ENCODE data around the gene ALPI. TPM values are rescaled to one million over a fixed set of nuclear protein-coding genes. Genes with fewer than 3 reads are reported as not detected.
A peak's percentile ranks its signal among the peaks of the same experiment; 100 is the strongest.

ALPI gene
- total and polyA plus RNA-seq, 12 donors, result not detected

DNA sequence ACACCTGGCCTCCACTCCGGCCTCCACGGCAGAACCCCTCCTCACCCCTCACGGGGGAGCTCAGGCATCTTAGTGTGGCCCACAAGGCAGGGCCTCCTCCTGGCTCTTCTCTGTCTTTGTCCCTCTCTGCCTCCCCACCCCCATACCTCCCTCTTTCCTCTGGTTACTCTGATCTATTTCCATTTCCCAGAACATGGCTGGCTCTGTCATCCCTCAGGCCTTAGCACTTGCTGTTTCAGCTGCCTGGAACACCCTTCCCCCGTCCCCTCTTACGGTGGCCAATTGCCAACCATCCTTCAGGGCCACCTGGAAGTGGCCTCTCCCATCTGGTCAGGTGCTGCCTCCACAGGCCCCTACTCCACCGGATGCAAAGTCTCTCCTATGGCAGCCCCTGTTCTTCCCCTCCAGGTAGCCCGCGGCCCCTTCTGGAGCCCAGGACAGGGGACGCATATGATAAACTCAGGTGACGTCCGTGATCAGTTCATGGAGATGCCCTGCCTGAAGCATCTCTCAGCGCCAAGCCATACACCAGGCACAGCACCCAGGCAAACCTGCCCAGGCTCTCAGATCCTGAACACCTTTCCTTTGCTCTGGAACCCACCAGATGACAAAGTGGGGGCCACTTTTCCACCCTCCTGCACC is 35.3 kb downstream of the ALPI start:
- 87 to 94% (median 91%) methylated on average over 10 to 12 of the region's 12 CpGs for WGBS, 4 donors
- no peak for TF ChIP-seq POLR2A (IDR thresholded peaks at IDR 0.05)
- no peak overlapping the region for H3K27ac ChIP-seq
- no peak overlapping the region for H3K4me3 ChIP-seq
- H3K4me1 ChIP-seq (replicated peaks in 1 of 2), result peaks cover 0 to 7% of the 10 kb centered on the region in 2 donors
- H3K27me3 ChIP-seq, result peaks cover 20% of the 10 kb centered on the region
- intact Hi-C loops (cut with DNase I), result no loop called here
- no peaks in the 10 kb centered on the region for H3K36me3 ChIP-seq (replicated peaks in 1 of 2)
- no peaks in the 10 kb centered on the region for H3K9me3 ChIP-seq (replicated peaks in 1 of 3)
- peak in 1 of 7 donors; percentile 4 for DNase-seq

DNA sequence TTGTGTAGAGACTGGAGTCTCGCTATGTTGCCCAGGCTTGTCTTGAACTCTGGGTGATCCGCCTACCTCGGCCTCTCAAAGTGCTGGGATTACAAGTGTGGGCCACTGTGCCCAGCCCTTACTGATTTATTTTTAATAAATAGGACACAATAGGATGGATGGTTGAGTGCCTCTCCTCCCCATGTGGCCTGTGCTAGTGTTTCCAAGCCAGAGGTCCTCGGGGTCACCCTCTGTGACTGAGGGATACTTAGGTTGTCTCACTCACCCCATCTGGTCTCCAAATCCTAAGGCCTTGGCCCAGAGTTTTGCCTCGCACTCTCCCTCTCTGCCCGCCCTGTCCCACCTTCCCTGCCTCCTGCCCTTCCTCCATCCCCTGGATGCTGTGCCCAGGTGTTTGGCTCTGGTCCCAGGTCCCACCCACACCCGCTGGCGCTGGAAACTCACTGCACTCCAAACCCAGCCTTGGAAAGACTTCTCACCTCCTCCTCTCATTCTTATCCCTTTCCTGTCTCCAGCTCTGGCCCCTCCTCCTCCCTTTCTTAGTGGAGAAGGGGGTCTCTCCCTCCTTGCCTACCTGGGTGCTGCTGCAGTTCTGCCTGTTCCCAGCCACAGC is 36.4 kb downstream of the ALPI start:
- WGBS, 4 donors, result 75 to 82% (median 80%) methylated on average over 8 of the region's 8 CpGs
- Histone ChIP-seq H3K27ac (no peak overlapping the region), H3K36me3 (replicated peaks in 1 of 2) (no peaks in the 10 kb centered on the region), H3K9me3 (replicated peaks in 1 of 3) (no peaks in the 10 kb centered on the region), H3K4me3 (no peak overlapping the region), H3K27me3 (peaks cover 10% of the 10 kb centered on the region), H3K4me1 (replicated peaks in 1 of 2) (peaks cover 0 to under 1% of the 10 kb centered on the region in 2 donors)
- intact Hi-C loops (cut with DNase I), result no loop called here
- TF ChIP-seq, protein P1, sequence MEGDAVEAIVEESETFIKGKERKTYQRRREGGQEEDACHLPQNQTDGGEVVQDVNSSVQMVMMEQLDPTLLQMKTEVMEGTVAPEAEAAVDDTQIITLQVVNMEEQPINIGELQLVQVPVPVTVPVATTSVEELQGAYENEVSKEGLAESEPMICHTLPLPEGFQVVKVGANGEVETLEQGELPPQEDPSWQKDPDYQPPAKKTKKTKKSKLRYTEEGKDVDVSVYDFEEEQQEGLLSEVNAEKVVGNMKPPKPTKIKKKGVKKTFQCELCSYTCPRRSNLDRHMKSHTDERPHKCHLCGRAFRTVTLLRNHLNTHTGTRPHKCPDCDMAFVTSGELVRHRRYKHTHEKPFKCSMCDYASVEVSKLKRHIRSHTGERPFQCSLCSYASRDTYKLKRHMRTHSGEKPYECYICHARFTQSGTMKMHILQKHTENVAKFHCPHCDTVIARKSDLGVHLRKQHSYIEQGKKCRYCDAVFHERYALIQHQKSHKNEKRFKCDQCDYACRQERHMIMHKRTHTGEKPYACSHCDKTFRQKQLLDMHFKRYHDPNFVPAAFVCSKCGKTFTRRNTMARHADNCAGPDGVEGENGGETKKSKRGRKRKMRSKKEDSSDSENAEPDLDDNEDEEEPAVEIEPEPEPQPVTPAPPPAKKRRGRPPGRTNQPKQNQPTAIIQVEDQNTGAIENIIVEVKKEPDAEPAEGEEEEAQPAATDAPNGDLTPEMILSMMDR (IDR thresholded peaks at IDR 0.05), result no peak
- no peak for TF ChIP-seq POLR2A (IDR thresholded peaks at IDR 0.05)
- DNase-seq, result no peak

DNA sequence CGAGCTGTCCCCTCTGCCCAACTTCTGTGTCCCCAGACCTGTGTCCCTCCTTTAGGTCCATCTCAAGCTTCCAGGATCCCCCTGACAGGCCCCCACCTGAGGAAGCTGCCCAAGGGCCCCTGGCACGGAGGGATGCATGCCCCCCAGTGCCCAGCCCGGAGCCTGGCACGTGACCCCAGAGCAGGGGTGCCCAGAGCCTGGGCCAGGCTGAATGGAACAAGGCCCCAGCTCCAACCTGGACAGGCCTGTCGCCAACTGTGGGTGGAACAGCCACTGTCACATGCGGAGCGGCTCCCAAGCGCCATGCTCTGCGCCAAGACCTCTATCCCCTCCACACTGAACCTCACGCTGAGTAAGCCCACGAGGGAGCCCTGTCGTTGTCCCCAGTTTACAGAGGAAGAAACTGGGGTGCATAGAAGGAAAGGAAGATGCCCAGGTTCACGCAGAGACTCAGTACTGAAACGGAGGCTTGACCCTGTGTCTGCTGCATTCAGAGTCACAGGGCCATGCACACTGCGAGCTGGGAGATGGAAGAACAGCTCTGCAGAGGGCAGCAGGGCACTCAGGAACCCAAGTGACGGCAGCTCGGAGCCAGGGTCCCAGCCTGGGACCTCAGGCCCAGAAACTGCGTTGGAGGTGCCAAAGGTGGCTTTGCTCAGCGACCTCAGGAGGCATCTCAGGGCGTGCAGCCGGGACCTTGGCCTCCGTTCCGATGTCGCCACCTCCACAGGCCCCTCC is 37.2 kb downstream of the ALPI start:
- H3K27me3 ChIP-seq, result peaks cover 5% of the 10 kb centered on the region
- no peaks in the 10 kb centered on the region for H3K4me1 ChIP-seq (replicated peaks in 1 of 2)
- H3K4me3 ChIP-seq, result no peak overlapping the region
- 86 to 90% (median 88%) methylated on average over 14 to 24 of the region's 24 CpGs for WGBS, 4 donors
- no peaks in the 10 kb centered on the region for H3K36me3 ChIP-seq (replicated peaks in 1 of 2)
- intact Hi-C loops (cut with DNase I), result no loop called here
- no peak overlapping the region for H3K27ac ChIP-seq
- DNase-seq, result no peak
- H3K9me3 ChIP-seq (replicated peaks in 1 of 3), result no peaks in the 10 kb centered on the region
- TF ChIP-seq, protein P1 (IDR thresholded peaks at IDR 0.05), result no peak
- no peak for TF ChIP-seq POLR2A (IDR thresholded peaks at IDR 0.05)

DNA sequence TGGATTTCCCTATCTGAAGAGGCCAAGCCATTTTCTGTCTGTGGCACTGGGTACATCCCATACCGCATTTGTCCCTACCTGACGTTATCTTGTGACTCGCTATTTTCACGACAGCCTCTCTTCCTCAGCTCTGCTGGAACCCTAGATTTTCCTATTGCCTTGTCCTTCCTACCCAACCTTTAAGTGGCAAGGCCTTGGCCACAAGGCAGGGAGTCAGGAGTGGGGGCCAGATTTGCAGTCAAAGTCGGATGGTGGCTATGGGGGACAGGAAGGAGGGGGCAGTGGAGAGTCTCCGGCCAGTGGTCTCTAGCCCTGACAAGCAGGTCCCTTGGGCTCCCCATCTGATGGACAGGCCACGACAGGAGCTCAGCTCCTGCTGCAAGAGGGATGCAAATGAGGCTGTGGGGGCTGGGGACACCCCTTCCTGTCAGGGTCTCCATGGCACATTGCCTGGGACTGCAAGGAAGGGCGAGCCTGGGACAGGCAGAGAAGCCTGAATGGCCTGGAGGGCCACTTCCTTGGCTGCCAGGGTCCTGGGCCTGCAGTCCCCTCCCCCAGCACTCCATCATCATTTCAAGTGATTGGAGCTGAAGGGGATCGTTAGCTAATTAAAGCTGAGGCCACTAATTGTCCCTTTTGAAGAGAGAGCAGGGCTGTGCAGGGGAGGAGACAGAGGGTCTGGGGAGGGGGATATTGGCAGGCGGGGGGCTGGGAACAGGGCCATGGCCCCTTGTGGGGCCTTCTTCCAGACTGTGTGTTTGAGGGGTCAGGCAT is 37.9 kb downstream of the ALPI start:
- H3K27me3 ChIP-seq, result no peaks in the 10 kb centered on the region
- H3K9me3 ChIP-seq (replicated peaks in 1 of 3), result no peaks in the 10 kb centered on the region
- H3K4me3 ChIP-seq, result no peak overlapping the region
- intact Hi-C loops (cut with DNase I), result no loop called here
- no peak overlapping the region for H3K27ac ChIP-seq
- H3K36me3 ChIP-seq (replicated peaks in 1 of 2), result no peaks in the 10 kb centered on the region
- DNase-seq, result no peak
- no peak for TF ChIP-seq POLR2A (IDR thresholded peaks at IDR 0.05)
- TF ChIP-seq, protein P1 (IDR thresholded peaks at IDR 0.05), result no peak
- 83 to 85% (median 84%) methylated on average over 9 to 10 of the region's 10 CpGs for WGBS, 4 donors
- H3K4me1 ChIP-seq (replicated peaks in 1 of 2), result no peaks in the 10 kb centered on the region
